Raji (cell line): Measurements from ENCODE around the gene GREB1.

Experiments
- POLR2A ChIP-seq: IDR thresholded peaks from 2 replicates; pipeline ENCODE4 v1.6.1; 2011; ENCODE audit warnings: low read depth, low read length, control low read depth; ENCODE audit not compliant: insufficient read depth

Gene GREB1

DNA sequence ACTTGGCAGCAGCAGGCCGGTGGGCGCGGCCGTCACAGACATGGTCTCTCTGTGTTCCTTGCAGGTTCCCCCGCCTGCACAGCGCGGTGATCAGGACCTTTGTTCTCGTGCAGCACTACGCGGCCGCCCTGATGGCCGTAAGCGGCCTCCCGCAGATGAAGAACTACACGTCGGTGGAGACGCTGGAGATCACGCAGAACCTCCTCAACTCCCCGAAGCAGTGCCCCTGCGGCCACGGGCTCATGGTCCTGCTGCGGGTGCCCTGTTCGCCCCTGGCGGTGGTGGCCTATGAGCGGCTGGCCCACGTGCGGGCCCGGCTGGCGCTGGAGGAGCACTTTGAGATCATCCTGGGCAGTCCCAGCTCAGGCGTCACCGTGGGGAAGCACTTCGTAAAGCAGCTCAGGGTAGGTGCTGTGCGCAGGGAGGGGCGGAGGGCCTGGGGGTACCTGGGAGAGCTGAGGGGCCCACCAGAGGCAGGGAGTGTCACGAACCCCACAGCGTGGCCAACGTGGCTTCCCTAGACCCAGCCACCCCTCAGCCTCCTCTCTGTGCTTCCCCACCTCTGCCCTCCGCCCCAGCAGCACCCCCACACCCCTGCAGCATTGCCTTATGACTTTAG lies 76.9 kb downstream of the GREB1 start:
- TF ChIP-seq POLR2A = no peak

DNA sequence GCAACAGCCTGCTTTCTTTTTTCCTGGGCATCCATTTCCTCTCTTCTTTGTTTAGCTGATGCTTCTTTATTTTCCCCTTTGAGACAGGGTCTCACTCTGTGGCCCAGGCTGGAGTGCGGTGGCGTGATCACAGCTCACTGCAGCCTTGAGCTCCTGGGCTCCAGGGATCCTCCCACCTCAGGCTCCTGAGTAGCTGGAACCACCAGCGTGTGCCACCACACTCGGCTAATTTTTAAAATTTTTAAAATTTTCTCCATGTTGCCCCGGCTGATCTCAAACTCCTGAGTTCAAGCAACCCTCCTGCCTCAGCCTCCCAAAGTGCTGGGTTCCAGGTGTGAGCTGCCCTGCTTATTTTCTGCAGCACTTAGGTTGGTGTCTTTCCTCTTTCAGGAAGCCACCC lies 77.4 kb downstream of the GREB1 start:
- TF ChIP-seq POLR2A = no peak

DNA sequence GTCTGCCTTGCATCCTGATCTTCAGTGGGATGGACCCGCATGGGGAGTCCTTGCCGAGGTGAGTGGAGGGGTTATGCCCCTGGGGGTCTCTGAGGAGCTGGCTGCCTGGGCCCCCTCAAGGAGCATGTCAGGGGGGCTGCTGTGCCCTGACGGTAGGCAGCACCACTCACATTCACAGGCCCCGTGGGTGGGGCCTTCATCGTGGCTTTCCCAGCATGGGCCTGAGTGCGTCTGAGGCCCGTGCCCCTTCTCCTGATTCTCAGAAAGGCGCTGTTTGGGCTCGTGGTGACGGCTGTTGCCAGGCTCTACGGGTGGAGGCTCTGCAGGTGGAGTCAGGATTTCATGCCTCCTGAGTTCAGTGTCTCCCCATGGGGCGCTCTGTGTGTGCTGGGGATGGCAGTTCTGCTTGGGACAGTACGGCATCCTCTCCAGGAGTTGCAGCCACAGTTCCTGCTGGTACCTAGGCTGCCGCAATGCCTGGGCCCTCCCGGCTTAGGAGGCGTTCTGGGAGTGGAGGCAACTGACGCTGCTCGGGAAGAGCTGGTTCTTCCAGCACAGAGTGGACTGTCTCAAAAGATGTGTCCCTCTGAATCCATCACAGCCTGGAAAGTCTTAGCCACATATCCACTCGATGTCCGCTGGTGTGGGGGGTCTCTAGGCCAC lies 78.8 kb downstream of the GREB1 start:
- TF ChIP-seq POLR2A = no peak

DNA sequence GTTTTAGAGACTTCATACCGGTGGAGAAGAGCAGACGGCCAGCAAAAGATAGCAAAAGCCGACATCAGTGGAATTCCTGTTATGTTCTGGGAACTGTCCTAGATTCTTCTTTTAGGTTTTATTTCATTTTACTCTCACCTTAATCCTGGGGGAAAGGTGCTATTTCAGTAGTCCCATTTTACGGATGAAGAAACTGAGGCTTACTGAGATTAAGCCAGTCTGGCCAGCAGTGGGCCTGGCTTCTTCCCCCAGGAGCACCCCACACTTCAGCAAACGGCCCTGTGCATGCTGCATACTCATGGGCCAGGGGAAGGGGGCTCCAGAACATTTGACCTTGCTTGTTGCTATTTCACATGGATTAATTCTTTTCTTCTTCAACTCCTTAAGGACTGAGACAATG lies 79.5 kb downstream of the GREB1 start:
- no peak for TF ChIP-seq POLR2A

DNA sequence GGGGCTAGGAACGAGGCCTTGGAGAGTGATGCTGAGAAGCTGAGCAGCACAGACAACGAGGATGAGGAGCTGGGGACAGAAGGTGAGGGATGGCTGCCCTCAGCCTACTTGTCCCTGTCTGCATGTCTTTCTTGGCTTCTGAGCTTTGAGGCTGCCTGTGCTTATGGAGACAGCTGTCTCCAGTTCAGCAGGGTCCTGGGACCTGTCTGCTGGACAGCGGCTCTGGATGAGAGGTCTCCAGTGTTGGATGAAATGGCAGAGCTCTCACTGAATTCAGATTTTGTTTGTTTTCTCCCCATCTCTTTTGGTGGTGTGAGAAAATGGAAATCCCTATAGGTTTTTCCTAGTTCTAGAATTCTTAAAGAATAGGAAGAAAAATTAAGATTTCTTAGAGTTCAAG lies 81.4 kb downstream of the GREB1 start:
- no peak for TF ChIP-seq POLR2A

DNA sequence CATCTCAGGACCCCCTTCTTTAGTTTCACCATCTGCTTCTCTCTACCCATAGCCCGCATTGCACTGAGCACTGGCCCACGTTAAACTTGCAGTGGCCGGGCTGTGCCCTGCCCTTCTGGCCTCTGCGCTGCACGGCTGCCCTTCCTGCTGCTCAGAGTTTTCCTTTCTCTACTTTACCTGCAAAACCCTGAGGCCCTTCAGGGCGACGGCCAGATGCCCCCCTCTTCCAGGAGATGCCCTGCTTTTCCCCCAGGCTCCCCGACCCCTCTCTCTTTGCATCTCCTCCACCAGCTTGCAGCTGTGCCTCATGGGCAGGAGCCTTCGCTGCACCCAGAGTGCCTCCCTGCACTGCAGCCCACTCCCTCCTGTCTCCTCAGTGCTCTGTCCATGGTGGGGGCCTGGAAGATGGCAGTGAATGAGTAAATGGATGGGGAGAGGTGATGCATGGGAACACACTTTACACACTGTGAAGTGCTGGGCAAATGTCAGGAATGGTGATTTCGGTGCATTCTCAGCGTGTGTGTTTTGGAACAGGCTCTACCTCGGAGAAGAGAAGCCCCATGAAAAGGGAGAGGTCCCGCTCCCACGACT lies 82.3 kb downstream of the GREB1 start:
- TF ChIP-seq POLR2A = no peak

DNA sequence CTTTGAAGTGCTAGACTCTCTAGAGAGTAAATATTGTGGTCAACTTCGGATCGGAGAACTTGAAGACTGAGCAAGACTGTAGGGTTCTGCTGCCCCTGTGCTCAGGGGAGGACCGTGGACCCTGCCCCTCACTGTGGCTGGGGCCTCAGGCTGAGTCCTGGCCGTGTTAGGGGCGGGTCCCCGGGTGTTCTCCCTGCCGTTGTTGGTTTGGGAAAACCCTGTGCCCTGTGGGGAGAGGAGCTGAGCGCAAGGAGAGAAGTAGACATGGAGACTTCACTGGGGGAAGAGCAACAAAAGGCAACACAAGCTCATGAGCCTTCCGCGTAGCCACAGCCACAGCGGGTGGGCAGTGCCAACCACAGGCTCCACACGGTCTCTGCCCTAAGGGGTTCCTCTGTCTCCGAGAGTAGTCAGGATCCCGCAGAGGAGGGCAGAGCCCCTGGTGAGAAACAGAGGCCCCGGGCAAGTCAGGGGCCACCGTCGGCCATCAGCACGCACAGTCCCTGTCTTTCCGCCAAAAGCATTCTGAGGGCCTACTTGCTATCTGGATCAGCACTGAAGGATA lies 83.1 kb downstream of the GREB1 start:
- TF ChIP-seq POLR2A = no peak

DNA sequence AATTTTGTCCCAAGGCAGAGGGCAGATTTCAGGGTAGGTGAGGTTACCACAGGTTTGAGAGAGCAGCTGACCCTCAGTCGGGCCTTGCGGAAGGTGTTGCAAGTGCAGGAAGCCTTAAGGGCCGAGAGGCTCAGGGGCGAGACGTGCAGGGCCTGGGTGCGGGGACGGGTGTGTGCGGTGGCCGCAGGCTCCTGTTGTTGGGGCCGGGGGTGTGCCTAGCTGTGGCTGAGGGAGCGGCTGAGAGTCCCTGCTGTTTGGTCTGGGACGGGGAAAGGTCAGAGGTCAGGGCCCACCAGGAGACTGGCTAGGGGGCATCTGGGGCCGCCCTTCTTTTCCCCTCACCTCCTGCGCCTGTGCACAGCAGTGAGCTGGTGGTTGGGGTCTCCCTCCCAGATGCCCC lies 83.7 kb downstream of the GREB1 start:
- no peak for TF ChIP-seq POLR2A

DNA sequence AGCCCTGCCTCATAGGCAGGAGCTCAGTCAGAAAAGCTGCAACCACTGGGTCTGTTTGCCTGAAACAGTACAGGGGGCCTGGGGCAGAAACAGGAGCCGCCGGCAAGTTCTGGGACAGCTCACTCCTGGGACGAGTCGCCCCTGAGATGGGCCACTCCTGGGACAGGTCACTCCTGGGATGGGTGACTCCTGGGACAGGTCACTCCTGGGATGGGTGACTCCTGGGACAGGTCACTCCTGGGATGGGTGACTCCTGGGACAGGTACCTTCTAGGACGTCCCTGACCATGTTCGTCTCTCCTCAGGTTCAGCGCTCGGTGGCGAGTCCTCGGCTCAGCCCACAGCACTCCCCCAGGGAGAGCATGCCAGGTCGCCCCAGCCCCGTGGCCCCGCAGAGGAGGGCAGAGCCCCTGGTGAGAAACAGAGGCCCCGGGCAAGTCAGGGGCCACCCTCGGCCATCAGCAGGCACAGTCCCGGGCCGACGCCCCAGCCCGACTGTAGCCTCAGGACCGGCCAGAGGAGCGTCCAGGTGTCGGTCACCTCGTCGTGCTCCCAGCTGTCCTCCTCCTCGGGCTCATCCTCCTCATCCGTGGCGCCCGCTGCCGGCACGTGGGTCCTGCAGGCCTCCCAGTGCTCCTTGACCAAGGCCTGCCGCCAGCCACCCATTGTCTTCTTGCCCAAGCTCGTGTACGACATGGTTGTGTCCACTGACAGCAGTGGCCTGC lies 84.3 kb downstream of the GREB1 start:
- no peak for TF ChIP-seq POLR2A

DNA sequence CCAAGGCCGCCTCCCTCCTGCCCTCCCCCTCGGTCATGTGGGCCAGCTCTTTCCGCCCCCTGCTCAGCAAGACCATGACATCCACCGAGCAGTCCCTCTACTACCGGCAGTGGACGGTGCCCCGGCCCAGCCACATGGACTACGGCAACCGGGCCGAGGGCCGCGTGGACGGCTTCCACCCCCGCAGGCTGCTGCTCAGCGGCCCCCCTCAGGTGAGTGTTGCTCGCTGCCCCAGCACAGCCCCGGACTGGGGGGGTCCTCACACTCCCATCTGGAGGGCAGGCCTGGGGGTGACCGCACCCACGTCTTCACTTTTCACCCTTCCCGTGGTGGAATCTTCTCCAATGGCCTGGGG lies 84.8 kb downstream of the GREB1 start:
- no peak for TF ChIP-seq POLR2A

DNA sequence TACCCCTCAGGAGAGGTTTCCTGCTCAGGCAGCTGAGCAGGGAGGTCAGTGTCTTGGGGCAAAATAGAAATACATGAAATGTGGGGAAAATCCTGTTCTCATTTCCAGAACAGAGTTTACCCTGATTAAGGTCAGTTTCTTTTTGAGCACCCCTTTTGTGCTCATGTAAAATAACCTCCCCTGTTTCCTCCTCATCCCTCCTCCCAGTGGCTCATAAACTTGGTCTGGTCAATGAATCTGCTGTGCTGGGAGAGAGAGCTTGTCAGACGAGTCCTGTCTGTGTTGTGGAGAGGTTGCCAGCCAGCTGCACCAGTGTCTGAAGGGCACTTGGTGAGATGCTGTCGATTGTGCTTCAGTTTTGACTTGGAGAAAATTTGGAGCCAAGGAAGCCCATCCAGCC lies 87.6 kb downstream of the GREB1 start:
- TF ChIP-seq POLR2A = no peak

DNA sequence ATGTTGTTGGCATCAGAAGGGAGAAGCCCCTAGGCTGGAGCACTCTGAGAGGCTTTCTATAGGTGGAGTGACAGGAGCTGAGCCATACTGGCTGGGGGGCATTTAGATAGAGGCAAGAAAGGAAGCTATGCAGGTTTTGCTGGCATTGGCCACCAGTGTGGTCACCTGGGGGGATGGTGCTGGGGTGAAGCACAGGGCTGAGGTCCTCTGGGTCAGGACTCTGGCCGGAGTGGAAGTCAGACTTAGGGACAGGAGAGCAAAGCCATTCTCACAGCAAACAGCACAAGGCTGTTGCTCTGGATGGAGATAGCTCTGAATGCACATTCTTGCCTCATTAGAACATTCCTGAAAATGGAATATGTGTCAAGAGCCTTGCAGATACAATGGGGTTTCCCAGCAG lies 88.8 kb downstream of the GREB1 start:
- no peak for TF ChIP-seq POLR2A

DNA sequence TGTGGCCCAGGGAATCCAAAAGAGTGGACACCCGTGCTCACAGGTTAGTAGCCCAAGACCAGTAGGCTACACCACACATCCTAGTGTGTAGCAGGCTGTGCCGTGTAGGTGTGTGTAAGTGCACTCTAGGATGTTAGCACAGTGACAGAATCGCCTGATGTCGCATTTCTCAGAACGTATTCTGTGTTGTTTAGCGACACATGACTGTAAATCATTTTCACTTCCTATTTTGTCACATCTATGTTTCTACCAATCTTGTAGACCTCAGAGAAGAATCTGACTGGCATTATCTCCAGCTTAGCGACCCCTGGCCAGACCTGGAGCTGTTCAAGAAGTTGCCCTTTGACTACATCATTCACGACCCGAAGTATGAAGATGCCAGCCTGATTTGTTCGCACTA lies 91.0 kb downstream of the GREB1 start:
- TF ChIP-seq POLR2A = no peak

DNA sequence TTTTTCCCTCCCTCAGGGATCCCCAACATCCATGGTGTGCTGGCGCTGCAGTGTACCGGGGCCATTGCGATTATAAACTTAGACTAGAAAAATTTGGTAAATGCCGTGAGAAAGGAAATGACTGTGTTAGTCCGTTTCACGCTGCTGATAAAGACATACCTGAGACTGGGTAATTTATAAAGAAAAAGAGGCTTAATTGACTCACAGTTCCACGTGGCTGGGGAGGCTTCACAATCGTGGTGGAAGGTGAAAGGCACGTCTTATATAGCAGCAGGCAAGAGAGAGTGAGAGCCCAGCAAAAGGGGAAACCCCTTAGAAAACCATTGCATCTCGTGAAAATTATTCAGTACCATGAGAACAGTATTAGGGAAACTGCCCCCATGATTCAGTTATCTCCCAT lies 91.8 kb downstream of the GREB1 start:
- no peak for TF ChIP-seq POLR2A

DNA sequence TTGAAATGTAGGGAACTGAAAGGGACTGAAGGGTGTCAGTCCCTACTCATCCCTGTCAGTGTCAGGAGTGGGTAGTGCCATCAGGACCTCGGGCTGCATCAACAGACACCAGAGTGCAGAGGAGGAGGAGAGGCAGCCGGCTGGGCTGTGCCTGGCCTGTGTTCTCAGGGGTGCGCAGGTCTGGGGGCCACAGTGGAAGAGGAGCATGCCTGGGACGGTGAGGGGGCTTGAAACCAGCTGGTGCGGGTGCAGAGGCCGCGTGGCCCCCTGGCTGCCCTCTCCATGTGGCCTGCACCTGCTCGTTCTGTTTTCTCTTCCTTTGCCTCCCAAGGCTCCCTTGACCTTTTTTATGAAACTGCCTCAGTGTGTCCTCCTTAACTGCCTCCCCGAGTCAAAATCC lies 94.8 kb downstream of the GREB1 start:
- no peak for TF ChIP-seq POLR2A

DNA sequence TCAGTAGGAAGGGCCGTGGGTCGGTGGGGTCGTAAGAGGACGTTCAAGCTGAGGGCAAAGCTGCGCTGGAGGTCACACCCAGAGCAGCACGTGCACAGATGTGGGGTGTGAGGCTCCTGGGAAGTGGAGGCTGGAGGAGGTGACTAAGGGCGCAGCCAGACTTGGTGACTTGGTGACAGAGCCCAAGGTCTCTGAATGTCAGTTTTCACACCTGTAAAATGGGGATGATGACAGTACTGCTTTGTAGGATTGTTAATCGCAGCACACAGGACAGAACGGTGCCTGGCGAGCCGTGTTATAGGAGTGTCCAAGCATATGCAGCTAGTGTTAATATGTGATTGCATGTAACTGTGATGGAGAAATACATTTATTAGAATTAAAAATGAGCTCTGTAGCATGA lies 95.4 kb downstream of the GREB1 start:
- TF ChIP-seq POLR2A = no peak
